NCI-H1694 treated with DMSO at 0.1 percent for 48 hours (cell line): Measurements from ENCODE around the gene CHPF2.

Experiments
- DNase-seq: peaks from one replicate; lab custom pipeline; 2025; lab: John Stamatoyannopoulos, UW

CHPF2 gene

GRCh38 chr7:151232091-151232916 lies at the start of gene CHPF2:
CHPF2 (plus strand) TSS chr7:151232483; CDS start chr7:151234012, 1,529 bp downstream.
- DNase-seq = peak; percentile 62

DNA sequence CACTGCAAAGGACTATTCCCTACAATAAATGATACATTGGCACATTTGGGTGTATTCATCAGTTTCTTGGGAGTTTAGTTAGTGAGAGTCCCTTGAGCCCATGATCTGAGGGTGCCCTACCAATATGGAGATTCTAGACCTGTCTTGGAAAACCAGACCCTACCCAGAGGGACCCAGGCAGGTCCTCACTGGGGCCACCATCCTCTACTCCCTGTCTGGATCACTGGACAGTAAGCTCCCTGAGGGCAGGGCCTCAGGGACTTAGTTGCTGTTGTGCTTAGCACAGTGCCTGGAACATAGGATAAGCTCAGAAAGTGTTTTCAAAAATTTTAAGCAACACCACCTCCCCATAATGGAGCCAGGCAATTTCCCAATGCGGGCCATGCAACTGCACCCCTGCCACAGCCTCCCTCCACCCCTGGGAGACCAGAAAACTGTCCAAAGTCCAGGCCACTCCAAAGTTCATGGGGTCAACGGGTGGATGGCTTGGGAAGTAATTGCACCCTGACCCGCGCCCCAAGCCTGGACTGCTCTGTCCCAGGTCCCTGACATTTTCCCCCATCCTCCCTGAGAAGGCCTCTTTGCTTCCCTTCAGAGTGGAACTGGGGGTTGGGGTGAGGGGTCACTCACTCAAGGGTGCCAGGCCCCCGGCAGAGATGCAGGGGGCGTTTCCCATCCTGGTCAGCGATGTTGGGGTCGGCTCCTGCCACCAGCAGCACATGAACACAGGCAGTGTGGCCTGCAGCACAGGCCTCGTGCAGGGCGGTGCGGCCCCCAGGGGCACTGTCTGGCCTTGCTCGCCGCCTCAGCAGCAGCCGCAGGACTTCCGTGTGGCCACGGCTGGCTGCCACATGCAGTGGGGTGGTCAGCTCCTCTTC lies 46.3 kb upstream of the CHPF2 start:
- no peak for DNase-seq

GRCh38 chr7:151186640-151187408 lies 45.5 kb upstream of the CHPF2 start, which contains the start of gene ASB10:
ASB10 (minus strand) TSS chr7:151187250; CDS start chr7:151187130, 120 bp downstream.
- no peak for DNase-seq

GRCh38 chr7:151187409-151188251 lies 44.7 kb upstream of the CHPF2 start:
- DNase-seq = no peak

- no peak for DNase-seq
Observed at GRCh38 chr7:151188252-151188542, 44.1 kb upstream of the CHPF2 start.

DNA sequence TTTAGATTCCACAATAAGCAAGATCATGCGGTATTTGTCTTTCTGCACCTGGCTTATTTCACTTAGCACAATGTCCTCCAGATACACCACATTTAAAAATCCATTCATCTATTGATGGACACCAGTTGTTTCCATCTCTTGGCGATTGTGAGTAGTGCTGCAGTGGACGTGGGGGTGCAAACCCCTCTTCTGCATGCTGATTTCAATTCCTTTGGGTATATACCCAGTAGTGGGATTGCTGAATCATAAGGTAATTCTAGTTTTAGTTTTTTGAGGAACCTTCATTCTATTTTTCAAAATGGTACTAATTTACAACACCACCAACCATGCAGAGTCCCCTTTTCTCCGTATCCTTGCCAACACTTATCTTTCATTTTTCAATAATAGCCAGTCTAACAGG lies 43.2 kb upstream of the CHPF2 start:
- no peak for DNase-seq

DNA sequence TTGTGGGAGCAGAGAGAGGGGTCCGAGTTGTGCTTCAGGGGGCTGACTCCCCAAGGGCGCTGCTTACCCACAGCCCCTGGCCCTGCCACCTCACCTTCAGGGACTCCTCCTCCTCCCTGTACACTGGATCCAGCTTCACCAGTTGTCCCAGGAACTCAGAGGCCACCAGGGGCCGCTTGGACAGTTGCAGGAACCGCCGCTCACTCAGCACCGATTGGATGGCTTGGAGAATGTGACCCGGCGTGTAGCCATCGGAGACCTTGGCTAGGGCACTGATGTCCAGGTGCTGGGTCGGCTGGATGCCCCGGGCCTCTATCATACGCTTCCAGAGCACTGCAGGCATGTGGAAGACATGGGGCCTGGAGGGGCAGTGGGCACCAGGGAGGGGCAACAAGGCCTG lies 40.7 kb upstream of the CHPF2 start:
- DNase-seq = no peak

DNA sequence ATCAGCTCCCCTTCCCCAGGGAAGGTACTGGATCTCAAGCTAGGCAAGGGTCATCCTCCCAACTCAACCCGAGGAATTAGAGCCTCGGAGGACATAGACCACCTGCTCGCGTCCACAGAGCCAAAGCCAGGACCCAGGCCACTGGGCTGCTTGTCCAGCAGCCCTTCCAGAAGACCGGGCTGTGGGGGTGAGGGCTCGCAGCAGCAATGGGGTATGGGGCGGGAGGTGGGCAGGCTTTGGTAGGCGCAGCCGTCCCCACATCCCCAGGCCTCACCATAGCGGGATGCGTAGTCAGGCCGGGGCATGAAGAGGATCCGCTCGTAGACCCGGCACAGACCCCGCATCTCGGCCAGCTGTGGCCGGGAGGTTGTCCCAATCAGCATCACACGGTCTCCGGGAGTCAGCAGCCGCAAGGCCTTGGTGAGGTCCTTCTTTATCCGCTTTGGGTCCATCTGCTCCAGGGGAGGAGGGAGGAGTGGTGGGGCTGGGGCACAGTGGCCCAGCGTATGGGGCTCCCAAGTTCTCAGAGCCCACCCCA lies 40.2 kb upstream of the CHPF2 start:
- no peak for DNase-seq

GRCh38 chr7:151193203-151193978 lies 38.9 kb upstream of the CHPF2 start:
- DNase-seq = no peak

- DNase-seq = no peak
Observed at GRCh38 chr7:151194188-151194587, 38.1 kb upstream of the CHPF2 start.

- DNase-seq = no peak
Observed at GRCh38 chr7:151195616-151196450, 36.5 kb upstream of the CHPF2 start.

DNA sequence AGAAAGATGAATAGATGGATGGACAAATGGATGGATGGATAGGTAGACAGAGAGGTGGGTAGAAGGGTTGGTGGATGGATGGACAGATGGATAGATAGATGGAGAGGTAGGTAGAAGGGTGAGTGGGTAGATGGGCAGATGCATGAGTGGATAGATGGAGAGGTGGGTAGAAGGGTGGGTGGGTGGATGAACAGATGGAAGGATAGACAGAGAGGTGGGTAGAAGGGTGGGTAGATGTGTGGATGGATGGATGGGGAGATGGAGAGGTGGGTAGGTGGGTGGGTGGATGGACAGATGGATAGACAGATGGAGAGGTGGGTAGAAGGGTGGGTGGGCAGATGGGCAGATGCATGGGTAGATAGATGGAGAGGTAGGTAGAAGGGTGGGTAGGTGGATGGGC lies 34.4 kb upstream of the CHPF2 start:
- no peak for DNase-seq

- DNase-seq = peak; percentile 49
Observed at GRCh38 chr7:151198945-151199848, 33.1 kb upstream of the CHPF2 start.

DNA sequence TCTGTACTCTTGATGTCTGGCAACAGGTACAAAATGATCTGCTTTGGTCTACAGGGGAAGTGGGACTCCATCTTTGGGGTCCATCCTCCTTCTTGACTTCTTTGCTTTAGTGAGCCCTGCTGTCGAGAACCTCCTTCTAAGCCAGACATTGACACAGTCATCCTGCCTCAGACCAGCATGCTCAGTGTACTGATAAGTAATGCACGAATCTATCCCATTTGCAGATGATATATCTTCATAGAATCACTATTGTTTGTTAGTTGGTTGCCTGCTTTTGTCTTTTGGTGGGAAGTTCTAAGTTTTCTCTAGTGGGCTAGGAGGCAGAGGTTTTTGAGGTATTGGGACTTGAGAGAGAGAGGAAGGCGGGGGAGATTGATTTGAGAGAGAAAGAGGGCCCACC lies 30.9 kb upstream of the CHPF2 start:
- no peak for DNase-seq

- no peak for DNase-seq
Observed at GRCh38 chr7:151201751-151202150, 30.5 kb upstream of the CHPF2 start.

- no peak for DNase-seq
Observed at GRCh38 chr7:151202836-151203235, 29.4 kb upstream of the CHPF2 start.

DNA sequence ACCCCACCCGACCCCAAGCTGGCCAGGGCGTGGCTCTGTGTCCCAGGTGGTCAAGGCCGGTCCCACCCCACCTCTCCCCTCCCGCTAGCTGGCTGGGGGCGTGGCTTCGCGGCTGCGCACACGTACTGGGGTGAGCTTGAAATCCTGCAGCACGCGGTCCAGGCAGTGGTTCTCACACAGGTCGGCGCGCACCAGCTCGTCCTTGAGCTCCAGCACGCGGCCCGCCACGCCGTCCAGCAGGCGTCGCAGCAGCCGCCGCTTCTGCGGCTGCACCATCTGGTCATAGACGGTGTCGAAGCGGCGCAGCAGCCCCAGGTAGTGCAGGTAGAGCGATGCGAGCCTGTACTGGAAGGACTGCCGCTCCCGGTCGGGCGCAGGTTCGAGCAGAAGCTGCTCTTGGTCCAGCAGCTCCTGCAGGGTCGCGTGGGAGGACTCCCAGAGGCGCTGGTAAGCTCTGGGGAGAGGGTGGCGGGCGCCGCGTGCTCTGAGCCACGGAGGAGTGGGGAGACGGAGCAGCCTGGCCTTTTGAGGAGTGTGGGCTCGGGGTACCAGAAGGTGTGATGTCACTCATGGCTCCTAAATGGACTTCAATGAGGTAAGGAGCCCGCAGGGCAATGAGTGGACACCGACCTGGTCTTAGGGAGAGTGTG lies 27.8 kb upstream of the CHPF2 start:
- DNase-seq = no peak

DNA sequence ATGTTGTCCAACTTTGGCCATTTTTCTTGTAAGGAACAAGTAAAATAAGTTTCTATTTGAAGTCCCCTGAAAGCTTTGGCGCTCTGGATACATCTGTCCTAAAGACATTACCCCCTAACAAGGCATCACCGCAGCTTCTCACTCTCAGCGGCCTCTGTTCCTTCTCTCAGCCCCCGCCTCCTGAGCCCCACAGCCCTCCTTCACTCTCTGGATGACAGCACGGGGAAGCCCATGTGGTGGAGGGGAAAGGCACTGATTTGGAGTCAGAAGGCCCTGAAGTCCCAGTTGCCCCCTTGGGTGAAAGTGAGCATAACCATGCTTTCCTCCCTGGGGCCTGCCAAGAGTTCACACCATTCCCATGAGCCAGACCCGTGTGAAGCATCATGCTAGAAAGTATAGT lies 26.6 kb upstream of the CHPF2 start:
- no peak for DNase-seq
